UCSD-AML1 (cell line): ENCODE results near the gene MAL.
"Not testable (repeated sequence)": the region's sequence is repeated elsewhere in the genome, so short reads cannot be mapped to it uniquely, and the experiment has no call there.

Experiments
- DNase-seq: peaks from one replicate; lab custom pipeline; 2025; ENCODE audit not compliant: unreplicated experiment; lab: John Stamatoyannopoulos, UW

Gene MAL

GRCh38 chr2:95032341-95032740, 6.8 kb downstream of the MAL start:
- DNase-seq, result no peak

- no peak for DNase-seq
Measured at GRCh38 chr2:95032868-95033603, 7.5 kb downstream of the MAL start.

GRCh38 chr2:95034221-95034620, 8.7 kb downstream of the MAL start:
- DNase-seq, result no peak

GRCh38 chr2:95034818-95035217, 9.3 kb downstream of the MAL start:
- no peak for DNase-seq

GRCh38 chr2:95036596-95037383, 11.3 kb downstream of the MAL start:
- no peak for DNase-seq

GRCh38 chr2:95037384-95037839, 11.9 kb downstream of the MAL start:
- no peak for DNase-seq

GRCh38 chr2:95037841-95038585, 12.5 kb downstream of the MAL start:
- not testable (repeated sequence) for DNase-seq

- no peak for DNase-seq
Measured at GRCh38 chr2:95038635-95039298, 13.3 kb downstream of the MAL start.

GRCh38 chr2:95039363-95039762, 13.9 kb downstream of the MAL start:
- DNase-seq, result no peak

GRCh38 chr2:95039978-95040377, 14.5 kb downstream of the MAL start:
- DNase-seq, result no peak

- DNase-seq, result no peak
Measured at GRCh38 chr2:95040426-95040825, 14.9 kb downstream of the MAL start.

GRCh38 chr2:95041060-95041823, 15.7 kb downstream of the MAL start:
- no peak for DNase-seq

- DNase-seq, result no peak
Measured at GRCh38 chr2:95041824-95042442, 16.4 kb downstream of the MAL start.

GRCh38 chr2:95042472-95043271, 17.2 kb downstream of the MAL start:
- DNase-seq, result no peak

- DNase-seq, result no peak
Measured at GRCh38 chr2:95043300-95044093, 18.0 kb downstream of the MAL start.

- DNase-seq, result peak; percentile 32
Measured at GRCh38 chr2:95044601-95045000, 19.1 kb downstream of the MAL start.

- no peak for DNase-seq
Measured at GRCh38 chr2:95046371-95047112, 21.0 kb downstream of the MAL start.
